Neuronal stem cell (in vitro differentiated cells): Measurements from ENCODE around the gene PICK1.

ENCODE experiments used
- DNase-seq: peaks from one replicate; pipeline ENCODE4 v3.0.0-alpha.2; 2013; ENCODE audit warnings: low spot score
- H2AFZ ChIP-seq: one replicate; pipeline ENCODE4 v1.6.1; 2013; ENCODE audit warnings: mild to moderate bottlenecking, low read length, inconsistent platforms
- H2AK5ac ChIP-seq: 2 replicates; pipeline ENCODE4 v1.6.1; 2013; ENCODE audit warnings: low read depth, mild to moderate bottlenecking, inconsistent platforms, low read length, moderate library complexity, mixed read lengths
- H2BK120ac ChIP-seq: 2 replicates; pipeline ENCODE4 v1.6.1; 2013; ENCODE audit warnings: low read depth, mild to moderate bottlenecking, inconsistent platforms, low read length, moderate library complexity, mixed read lengths
- H2BK12ac ChIP-seq: one replicate; pipeline ENCODE4 v1.6.1; 2013; ENCODE audit warnings: low read length, inconsistent platforms
- H2BK15ac ChIP-seq: 2 replicates; pipeline ENCODE4 v1.6.1; 2013; ENCODE audit warnings: mild to moderate bottlenecking, low read length, inconsistent platforms, mixed read lengths
- H2BK5ac ChIP-seq: one replicate; pipeline ENCODE4 v1.6.1; 2013; ENCODE audit warnings: inconsistent platforms, mild to moderate bottlenecking, low read length, moderate library complexity
- H3K14ac ChIP-seq: one replicate; pipeline ENCODE4 v1.6.1; 2013; ENCODE audit warnings: low read length, inconsistent platforms
- H3K18ac ChIP-seq: 2 replicates; pipeline ENCODE4 v1.6.1; 2013; ENCODE audit warnings: low read length, inconsistent platforms
- H3K23ac ChIP-seq: 2 replicates; pipeline ENCODE4 v1.6.1; 2013; ENCODE audit warnings: low read depth, mild to moderate bottlenecking, mixed read lengths, low read length, inconsistent platforms; ENCODE audit not compliant: poor library complexity
- H3K27ac ChIP-seq: replicated peaks from 3 replicates; pipeline ENCODE4 v1.5.1; 2013; ENCODE audit warnings: low read length, inconsistent platforms
- H3K27me3 ChIP-seq, 3 experiments: 2 replicates each; pipeline ENCODE4 v1.6.1; 2013; ENCODE audit warnings: low read length in 3 of 3, mild to moderate bottlenecking in 2 of 3, inconsistent platforms in 1 of 3, low read depth in 1 of 3, mixed read lengths in 1 of 3, moderate library complexity in 1 of 3; ENCODE audit not compliant: control insufficient read depth in 3 of 3, insufficient read depth in 3 of 3
- H3K36me3 ChIP-seq, 2 donors: replicated peaks in 1 of 2; 2 replicates each; pipeline ENCODE4 v1.6.1; 2013; ENCODE audit warnings: low read length in 2 of 2; ENCODE audit not compliant: control insufficient read depth in 2 of 2, insufficient read depth in 2 of 2
- H3K4ac ChIP-seq: 2 replicates; pipeline ENCODE4 v1.6.1; 2013; ENCODE audit warnings: inconsistent platforms, mild to moderate bottlenecking, low read length, moderate library complexity
- H3K4me1 ChIP-seq, 2 donors: 1 replicate in 1 of 2; 2 replicates in 1 of 2; pipeline ENCODE4 v1.6.1; 2013; ENCODE audit warnings: low read length in 2 of 2, low read depth in 1 of 2; ENCODE audit not compliant: control insufficient read depth in 2 of 2, insufficient read depth in 1 of 2
- H3K4me2 ChIP-seq: one replicate; pipeline ENCODE4 v1.6.1; 2013; ENCODE audit warnings: mild to moderate bottlenecking, low read length, inconsistent platforms; ENCODE audit not compliant: insufficient read depth, poor library complexity, severe bottlenecking
- H3K4me3 ChIP-seq, 2 donors: 2 replicates each; pipeline ENCODE4 v1.5.1; 2013; ENCODE audit warnings: low read length in 2 of 2, mild to moderate bottlenecking in 2 of 2, inconsistent platforms in 1 of 2, moderate library complexity in 1 of 2
- H3K79me1 ChIP-seq: one replicate; pipeline ENCODE4 v1.6.1; 2013; ENCODE audit warnings: low read depth, mild to moderate bottlenecking, inconsistent platforms, low read length, moderate library complexity
- H3K9ac ChIP-seq: one replicate; pipeline ENCODE4 v1.6.1; 2013; ENCODE audit warnings: mild to moderate bottlenecking, low read depth, low read length, inconsistent platforms; ENCODE audit not compliant: poor library complexity
- H3K9me3 ChIP-seq, 2 donors: replicated peaks in 1 of 2; 2 replicates each; pipeline versions ENCODE3 to v1.6.1; 2013; ENCODE audit warnings: low read length in 2 of 2, mild to moderate bottlenecking in 2 of 2, inconsistent platforms in 1 of 2, low read depth in 1 of 2, mixed read lengths in 1 of 2, moderate library complexity in 1 of 2; ENCODE audit not compliant: control insufficient read depth in 2 of 2, insufficient read depth in 1 of 2
- H4K8ac ChIP-seq: one replicate; pipeline ENCODE4 v1.6.1; 2013; ENCODE audit warnings: low read depth, mild to moderate bottlenecking, inconsistent platforms, low read length, moderate library complexity
- H4K91ac ChIP-seq: one replicate; pipeline ENCODE4 v1.6.1; 2013; ENCODE audit warnings: low read length, low read depth, mild to moderate bottlenecking, inconsistent platforms; ENCODE audit not compliant: poor library complexity
- WGBS, 2 donors: extraction: QIAGEN DNeasy Blood & Tissue Kit; methylation state at CpG; one replicate each; pipeline ENCODE4 v1.1.7; 2013; ENCODE audit warnings: missing lambda C conversion rate in 2 of 2, mixed read lengths in 1 of 2; ENCODE audit not compliant: insufficient read length in 2 of 2, insufficient replicate concordance in 1 of 2; ENCODE audit errors: extremely low coverage in 2 of 2; 5-methylcytosine and 5-hydroxymethylcytosine counted together

The PICK1 gene

DNA sequence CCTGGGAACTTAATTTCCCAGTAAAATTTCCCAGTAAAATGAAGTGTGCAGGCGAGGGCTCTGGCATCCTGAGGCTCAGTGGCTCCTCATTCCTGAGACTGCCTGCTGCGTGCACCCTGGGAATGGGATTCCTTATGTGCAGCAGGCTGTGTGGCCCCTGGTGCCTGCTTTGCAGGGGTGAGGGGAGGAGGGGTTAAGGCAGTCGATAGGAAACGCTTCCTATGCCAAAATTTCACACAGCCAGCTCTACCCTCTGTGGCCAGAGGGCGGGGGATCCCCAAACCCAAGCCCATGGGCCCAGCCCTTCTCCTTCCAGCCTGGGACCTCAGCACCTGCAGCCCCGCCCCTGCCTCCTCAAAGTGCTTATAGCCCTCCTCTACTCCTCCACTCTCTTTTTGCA, 65.4 kb downstream of the PICK1 start:
- Histone ChIP-seq H2AK5ac (no peak overlapping the region), H3K23ac (no peak overlapping the region), H3K9ac (no peak overlapping the region), H3K9me3 (peaks cover 0 to 3% of the 10 kb centered on the region in 2 donors), H4K91ac (no peak overlapping the region), H3K36me3 (peaks cover 0 to 3% of the 10 kb centered on the region in 2 donors), H3K4me3 (no peak overlapping the region), H3K79me1 (peaks cover 2% of the 10 kb centered on the region), H3K4me2 (no peak overlapping the region), H3K4me1 (peaks cover 0 to 10% of the 10 kb centered on the region in 2 donors), H3K27ac (no peak overlapping the region), H2BK120ac (no peak overlapping the region), H2AFZ (no peak overlapping the region), H3K18ac (peak overlapping the region; percentile 27), H2BK15ac (no peak overlapping the region), H3K27me3 (no peaks in the 10 kb centered on the region), H4K8ac (no peak overlapping the region), H2BK5ac (no peak overlapping the region), H3K14ac (no peak overlapping the region), H2BK12ac (no peak overlapping the region), H3K4ac (no peak overlapping the region)
- no peak for DNase-seq
- WGBS, 2 donors, result no CpG with 5 or more reads among the region's 6 CpGs

DNA sequence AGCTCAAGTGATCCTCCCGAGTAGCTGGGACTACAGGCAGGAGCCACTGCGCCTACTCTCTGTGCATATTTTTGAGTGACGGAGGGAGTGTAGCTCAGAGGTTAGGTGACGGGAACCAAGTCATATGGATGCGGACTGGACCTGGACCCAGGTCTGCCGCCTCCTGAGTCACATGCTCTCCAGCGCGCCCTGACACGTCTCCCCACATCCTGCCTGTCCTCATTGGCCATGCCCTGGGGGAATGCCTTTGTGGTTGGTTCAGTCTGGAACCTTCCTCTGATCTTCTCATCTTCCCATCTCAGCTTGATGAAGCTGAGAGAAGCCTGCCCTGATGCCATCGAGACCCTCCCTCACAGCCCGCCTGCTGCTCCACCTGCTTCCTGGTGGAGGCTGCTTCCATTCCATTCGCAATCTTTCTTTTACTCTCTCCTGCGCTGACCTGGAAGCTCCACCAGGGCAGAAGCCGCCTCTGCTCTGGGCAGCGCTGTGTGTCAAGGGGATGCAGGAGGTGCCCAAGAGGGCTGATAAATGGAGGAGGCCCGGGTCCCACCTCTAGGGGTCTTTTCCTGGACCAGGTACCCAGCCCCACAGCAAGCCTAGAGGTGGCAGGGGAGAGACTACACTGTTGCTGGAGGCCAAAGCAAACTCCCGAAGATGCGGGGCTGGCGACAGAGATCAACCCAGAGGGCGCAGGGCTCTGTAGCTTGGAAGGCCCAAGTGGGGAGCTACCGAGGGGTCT, 67.2 kb downstream of the PICK1 start:
- DNase-seq, result no peak
- peaks cover 0 to 10% of the 10 kb centered on the region in 2 donors for H3K4me1 ChIP-seq
- peak overlapping the region; percentile 61 for H3K18ac ChIP-seq
- H2BK5ac ChIP-seq, result peak overlapping the region; percentile 68
- no CpG with 5 or more reads among the region's 21 CpGs for WGBS, 2 donors
- no peak overlapping the region for H3K4ac ChIP-seq
- H4K8ac ChIP-seq, result no peak overlapping the region
- H3K36me3 ChIP-seq, result peaks cover 0 to 3% of the 10 kb centered on the region in 2 donors
- H2BK15ac ChIP-seq, result no peak overlapping the region
- no peak overlapping the region for H3K9ac ChIP-seq
- no peak overlapping the region for H2BK12ac ChIP-seq
- no peak overlapping the region for H3K4me3 ChIP-seq
- no peak overlapping the region for H3K27ac ChIP-seq
- no peaks in the 10 kb centered on the region for H3K27me3 ChIP-seq
- H3K9me3 ChIP-seq, result peaks cover 0 to 3% of the 10 kb centered on the region in 2 donors
- peak overlapping the region; percentile 61 for H3K23ac ChIP-seq
- no peak overlapping the region for H2AK5ac ChIP-seq
- no peak overlapping the region for H3K14ac ChIP-seq
- no peak overlapping the region for H2AFZ ChIP-seq
- peaks cover 2% of the 10 kb centered on the region for H3K79me1 ChIP-seq
- no peak overlapping the region for H4K91ac ChIP-seq
- no peak overlapping the region for H3K4me2 ChIP-seq
- H2BK120ac ChIP-seq, result no peak overlapping the region

DNA sequence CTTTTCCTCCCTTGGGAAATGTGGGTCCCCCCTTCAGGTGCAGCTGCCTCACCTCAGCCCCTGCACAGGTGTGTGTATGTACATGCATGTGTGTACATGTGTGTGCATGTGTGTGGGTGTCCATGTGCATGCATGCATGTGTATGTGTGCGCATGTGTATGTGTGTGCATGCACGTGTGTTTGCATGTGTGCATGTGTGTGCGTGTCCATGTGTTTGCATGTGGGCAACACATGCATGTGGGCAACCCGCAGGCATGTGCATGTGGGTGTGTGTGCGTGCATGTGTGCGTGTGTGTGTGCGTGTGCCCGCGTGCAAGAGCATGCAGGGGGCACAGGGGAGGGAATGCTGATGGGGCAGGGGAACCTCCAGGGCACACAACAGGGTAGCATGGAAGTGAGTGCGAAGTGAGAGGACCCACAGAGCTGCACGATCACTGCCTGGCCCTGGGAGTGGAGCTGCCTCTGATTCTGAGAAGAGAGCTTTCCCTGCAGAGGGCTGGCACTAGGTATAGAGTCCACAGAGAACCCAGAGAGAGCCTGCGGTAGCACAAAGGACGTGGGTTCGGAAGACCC, 67.9 kb downstream of the PICK1 start:
- H3K4me3 ChIP-seq, result peak overlapping the region in 1 of 2 donors; percentile 68
- no peak overlapping the region for H4K91ac ChIP-seq
- no peak overlapping the region for H2BK5ac ChIP-seq
- H4K8ac ChIP-seq, result no peak overlapping the region
- no peak overlapping the region for H2BK15ac ChIP-seq
- H3K9ac ChIP-seq, result peak overlapping the region; percentile 46
- peak overlapping the region; percentile 35 for H3K23ac ChIP-seq
- no peak overlapping the region for H2AFZ ChIP-seq
- no peak overlapping the region for H2BK12ac ChIP-seq
- no peak overlapping the region for H3K4ac ChIP-seq
- H2BK120ac ChIP-seq, result no peak overlapping the region
- WGBS, 2 donors, result no CpG with 5 or more reads among the region's 14 CpGs
- no peaks in the 10 kb centered on the region for H3K27me3 ChIP-seq
- peaks cover 2% of the 10 kb centered on the region for H3K79me1 ChIP-seq
- H3K36me3 ChIP-seq, result peaks cover 0 to 3% of the 10 kb centered on the region in 2 donors
- H3K4me1 ChIP-seq, result peaks cover 0 to 10% of the 10 kb centered on the region in 2 donors
- H3K27ac ChIP-seq, result no peak overlapping the region
- DNase-seq, result no peak
- no peak overlapping the region for H3K4me2 ChIP-seq
- peaks cover 0 to 3% of the 10 kb centered on the region in 2 donors for H3K9me3 ChIP-seq
- H3K18ac ChIP-seq, result peak overlapping the region; percentile 5
- no peak overlapping the region for H3K14ac ChIP-seq
- no peak overlapping the region for H2AK5ac ChIP-seq
